Fibroblast of skin of right biceps (primary cell): ENCODE data around the gene LMNA.
A peak's percentile ranks its signal among the peaks of the same experiment; 100 is the strongest.
"Not testable (repeated sequence)": the region's sequence is repeated elsewhere in the genome, so short reads cannot be mapped to it uniquely, and the experiment has no call there.

ENCODE experiments used
- DNase-seq: peaks from one replicate; pipeline ENCODE4 v3.0.0-alpha.2; 2013

Gene LMNA

GRCh38 chr1:156164125-156164831 is 49.8 kb downstream of the LMNA start:
- DNase-seq: no peak

GRCh38 chr1:156165083-156165482 is 50.6 kb downstream of the LMNA start:
- no peak for DNase-seq

GRCh38 chr1:156167536-156167935 is 53.0 kb downstream of the LMNA start:
- peak; percentile 57 for DNase-seq

GRCh38 chr1:156172696-156173470 is 58.4 kb downstream of the LMNA start:
- DNase-seq: no peak

DNA sequence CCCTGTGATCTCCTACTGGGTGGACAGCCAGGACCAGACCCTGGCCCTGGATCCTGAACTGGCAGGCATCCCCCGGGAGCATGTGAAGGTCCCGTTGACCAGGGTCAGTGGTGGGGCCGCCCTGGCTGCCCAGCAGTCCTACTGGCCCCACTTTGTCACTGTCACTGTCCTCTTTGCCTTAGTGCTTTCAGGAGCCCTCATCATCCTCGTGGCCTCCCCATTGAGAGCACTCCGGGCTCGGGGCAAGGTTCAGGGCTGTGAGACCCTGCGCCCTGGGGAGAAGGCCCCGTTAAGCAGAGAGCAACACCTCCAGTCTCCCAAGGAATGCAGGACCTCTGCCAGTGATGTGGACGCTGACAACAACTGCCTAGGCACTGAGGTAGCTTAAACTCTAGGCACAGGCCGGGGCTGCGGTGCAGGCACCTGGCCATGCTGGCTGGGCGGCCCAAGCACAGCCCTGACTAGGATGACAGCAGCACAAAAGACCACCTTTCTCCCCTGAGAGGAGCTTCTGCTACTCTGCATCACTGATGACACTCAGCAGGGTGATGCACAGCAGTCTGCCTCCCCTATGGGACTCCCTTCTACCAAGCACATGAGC is 62.2 kb downstream of the LMNA start:
- DNase-seq: no peak

GRCh38 chr1:156177919-156178654 is 63.6 kb downstream of the LMNA start:
- DNase-seq: no peak

DNA sequence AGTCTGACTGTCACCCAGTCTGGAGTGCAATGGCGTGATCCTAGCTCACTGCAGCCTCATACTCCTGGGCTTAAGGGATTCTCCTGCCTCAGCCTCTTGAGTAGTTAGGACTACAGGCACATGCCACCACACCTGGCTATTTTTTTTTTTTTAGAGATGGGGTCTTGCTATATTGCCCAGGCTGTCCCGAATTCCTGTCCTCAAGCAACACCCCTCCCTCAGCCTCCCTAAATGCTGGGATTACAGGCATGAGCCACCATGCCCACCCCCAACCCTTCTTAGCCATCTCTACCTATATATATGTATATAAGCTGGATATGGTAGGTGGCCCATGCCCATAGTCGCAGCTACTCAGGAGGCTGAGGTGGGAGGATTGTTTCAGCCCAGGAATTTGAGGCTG is 66.0 kb downstream of the LMNA start:
- no peak for DNase-seq

- not testable (repeated sequence) for DNase-seq
Measured at GRCh38 chr1:156181391-156181924, 66.9 kb downstream of the LMNA start.

DNA sequence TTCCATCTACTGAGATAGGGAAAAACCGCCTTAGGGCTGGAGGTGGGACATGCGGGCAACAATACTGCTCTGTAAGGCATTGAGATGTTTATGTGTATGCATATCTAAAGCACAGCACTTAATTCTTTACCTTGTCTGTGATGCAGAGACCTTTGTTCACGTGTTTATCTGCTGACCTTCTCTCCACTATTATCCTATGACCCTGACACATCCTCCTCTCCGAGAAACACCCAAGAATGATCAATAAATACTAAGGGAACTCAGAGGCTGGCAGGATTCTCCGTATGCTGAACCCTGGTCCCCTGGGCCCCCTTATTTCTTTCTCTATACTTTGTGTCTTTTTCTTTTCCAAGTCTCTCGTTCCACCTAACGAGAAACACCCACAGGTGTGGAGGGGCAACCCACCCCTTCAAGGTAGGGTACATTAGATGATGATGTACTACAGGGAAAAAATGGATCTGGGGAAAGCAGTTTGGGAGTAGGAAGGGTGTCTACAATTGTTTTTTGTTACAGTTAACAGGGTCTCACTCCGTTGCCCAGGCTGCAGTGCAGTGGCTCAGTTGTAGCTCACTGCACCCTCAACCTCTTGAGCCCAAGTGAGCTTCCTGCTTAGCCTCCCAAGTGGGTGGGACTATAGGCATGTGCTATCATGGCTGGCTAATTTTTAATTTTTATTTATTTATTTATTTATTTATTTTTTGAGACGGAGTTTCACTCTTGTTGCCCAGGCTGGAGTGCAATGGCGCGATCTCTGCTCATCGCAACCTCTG is 67.7 kb downstream of the LMNA start:
- not testable (repeated sequence) for DNase-seq

DNA sequence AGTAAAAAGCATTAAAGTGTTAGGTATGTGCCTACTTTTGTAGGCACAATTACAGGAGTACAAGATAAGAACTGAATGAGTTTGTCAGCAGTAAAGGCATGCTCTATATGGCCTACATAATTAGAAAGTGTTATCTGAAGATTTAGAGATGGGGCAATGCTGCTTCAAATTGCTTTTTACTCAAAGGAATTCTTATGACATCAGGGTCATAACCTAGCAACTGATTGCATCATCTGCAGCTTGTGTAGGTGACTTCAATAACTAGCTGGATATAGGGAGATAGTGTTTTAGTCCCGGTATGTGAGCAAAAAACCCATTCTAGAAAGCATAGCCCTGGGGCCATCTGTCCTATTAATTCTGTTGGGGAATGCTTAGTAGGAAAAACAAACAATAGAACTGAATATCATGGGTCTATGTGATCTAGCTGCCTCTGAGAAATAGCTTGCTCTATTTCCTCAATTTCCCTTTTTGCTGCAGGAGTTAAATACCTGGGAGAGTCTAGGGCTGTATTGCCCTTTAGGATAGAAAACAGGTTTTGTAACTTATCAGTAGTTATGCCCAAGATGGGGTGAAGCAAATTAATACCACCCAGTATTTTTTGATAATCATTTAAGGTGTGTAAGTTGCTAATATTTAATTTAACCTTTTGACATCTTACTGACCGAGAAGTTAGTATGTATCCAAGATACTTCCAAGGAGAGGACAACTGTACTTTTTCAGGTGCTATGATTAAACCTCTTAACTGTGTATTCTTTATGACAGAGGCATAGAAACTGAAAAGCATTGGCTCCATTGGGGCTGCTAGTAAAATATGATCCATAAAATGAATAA is 72.1 kb downstream of the LMNA start:
- not testable (repeated sequence) for DNase-seq
